GM12892 (cell line): ENCODE measurements around the gene TCF7.
A peak's percentile ranks its signal among the peaks of the same experiment; 100 is the strongest.

Experiments
- DNase-seq: peaks from one replicate; pipeline ENCODE4 v3.0.0; 2011; ENCODE audit not compliant: insufficient read length
- FAIRE-seq: peaks from 2 replicates; lab custom pipeline; 2011; peaks lifted over from hg19 to GRCh38; lab: Jason Lieb, UNC
- POLR2A ChIP-seq: IDR thresholded peaks from 2 replicates; pipeline ENCODE4 v1.6.1; 2011; ENCODE audit warnings: low read depth, low read length, control low read depth
- POLR2AphosphoS5 ChIP-seq: IDR thresholded peaks from 2 replicates; pipeline ENCODE4 v1.6.1; 2011; ENCODE audit warnings: low read depth, low read length, control low read depth
- TAF1 ChIP-seq: IDR thresholded peaks from 2 replicates; pipeline ENCODE4 v1.6.1; 2011; ENCODE audit warnings: low read depth, mild to moderate bottlenecking, control low read depth, low read length, borderline replicate concordance

The TCF7 gene

DNA sequence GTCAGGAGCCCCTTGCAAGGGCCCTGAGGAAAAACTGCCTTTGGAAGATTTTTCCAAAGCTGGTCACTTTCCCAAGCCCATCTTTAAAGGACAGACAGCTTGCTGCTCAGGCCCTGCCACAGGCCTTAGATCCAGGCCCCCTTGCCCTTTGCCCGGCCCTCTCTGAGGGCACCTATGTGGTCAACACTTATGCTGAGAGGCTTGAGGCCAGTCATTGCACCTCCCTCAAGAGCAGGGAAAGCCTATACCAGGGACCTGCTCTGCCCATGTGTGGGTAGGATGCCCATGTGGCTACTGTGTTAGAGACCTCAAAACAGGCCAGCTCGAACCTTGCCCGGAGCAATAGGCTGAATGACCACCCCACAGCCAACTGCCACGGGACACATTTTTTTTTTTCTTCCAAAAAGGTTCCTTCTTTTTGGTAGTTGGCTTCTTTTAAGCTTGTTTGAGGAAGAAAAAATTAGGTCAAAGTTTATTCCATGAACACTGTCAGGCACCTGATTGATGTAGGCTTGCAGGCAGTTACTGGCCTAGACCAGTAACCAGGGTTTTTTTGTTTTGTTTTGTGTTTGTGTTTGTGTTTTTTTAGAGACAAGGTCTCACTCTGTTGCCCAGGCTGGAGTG lies 3.8 kb downstream of the TCF7 start:
- no peak for TF ChIP-seq POLR2A
- TF ChIP-seq TAF1 = no peak
- TF ChIP-seq POLR2AphosphoS5 = no peak
- FAIRE-seq (no peak), DNase-seq (no peak)

DNA sequence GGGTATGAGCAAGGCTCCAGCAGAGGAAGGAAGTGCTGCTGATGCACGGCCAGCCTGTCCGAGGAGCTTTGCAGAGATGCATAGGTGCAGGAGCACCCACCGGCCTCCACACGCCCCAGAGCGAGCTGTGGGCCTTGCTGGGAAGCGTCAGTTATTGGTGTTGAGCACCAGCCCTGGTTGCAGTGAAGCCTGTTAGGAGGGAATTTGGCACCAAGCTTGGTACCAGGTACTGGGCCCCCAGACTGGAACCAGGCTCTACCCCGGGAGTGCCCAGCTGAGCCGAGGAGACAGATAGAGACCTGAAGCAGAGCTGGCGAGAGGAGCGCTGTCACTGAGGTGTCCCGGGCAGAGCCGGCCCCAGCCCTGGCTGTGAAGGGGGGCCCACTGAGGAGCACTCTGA lies 5.2 kb downstream of the TCF7 start:
- TF ChIP-seq TAF1 = no peak
- no peak for TF ChIP-seq POLR2A
- no peak for DNase-seq
- FAIRE-seq = no peak

DNA sequence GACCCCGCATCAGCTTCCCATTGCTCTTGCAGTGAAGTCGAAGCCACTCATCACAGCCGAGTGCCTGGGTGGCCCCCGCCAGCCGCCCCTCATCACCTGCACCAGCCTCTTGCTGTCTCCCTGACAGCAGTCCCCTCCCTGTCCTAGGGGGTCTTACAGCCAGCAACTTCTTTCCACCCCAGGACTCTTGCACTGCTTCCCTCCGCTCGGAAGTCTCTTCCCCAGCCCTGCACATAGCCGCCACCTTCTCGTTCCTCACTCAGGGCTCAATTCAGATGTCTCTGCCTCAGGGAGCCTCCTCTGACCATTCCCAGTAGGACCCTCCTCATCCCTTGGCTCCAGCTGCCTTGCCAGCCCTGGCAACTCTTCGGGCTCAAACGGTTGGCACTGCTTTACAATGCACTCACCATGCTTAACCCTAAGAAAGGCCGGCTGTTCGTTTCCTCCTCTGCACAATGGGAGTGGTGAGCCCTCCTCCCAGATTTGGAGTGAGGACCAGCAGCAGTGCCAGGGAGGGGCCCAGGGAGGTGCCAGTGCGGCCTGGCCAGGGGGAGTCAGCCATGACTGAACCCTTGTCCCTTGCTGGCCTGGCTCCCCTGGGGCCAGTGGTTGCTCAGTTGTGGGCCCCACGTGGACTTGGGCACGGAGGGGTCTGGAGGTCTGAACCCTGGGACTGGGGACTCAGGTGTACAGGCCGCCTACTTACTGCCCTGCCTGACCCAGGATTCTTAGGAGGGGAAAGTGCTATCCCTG lies 6.1 kb downstream of the TCF7 start:
- TF ChIP-seq POLR2A = no peak
- no peak for TF ChIP-seq TAF1
- no peak for TF ChIP-seq POLR2AphosphoS5
- FAIRE-seq = no peak

DNA sequence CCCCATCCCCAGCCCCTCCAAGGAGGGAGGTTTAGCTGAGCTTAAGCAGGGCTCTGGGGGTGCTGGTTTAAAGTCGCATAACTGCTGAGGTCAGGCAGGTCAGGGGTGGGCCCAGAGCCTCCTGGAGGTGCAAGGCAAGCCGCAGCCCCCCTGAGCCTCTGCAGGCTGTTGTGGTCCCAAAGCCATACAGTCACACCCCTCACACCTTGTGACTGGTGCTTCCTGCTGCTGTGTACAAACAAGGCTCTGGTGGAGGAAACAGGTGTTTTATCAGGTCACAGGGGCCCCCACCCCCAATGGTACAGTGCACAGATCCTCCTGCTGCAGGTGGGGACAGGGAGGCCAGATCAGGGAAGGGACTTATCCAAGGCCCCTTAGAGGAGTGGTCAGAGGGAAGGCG lies 8.0 kb downstream of the TCF7 start:
- TF ChIP-seq POLR2AphosphoS5 (no peak), TAF1 (no peak), POLR2A (no peak)
- no peak for FAIRE-seq
- no peak for DNase-seq

More for the DNA sequence above, 6.1 kb downstream of the TCF7 start:
- DNase-seq = no peak

DNA sequence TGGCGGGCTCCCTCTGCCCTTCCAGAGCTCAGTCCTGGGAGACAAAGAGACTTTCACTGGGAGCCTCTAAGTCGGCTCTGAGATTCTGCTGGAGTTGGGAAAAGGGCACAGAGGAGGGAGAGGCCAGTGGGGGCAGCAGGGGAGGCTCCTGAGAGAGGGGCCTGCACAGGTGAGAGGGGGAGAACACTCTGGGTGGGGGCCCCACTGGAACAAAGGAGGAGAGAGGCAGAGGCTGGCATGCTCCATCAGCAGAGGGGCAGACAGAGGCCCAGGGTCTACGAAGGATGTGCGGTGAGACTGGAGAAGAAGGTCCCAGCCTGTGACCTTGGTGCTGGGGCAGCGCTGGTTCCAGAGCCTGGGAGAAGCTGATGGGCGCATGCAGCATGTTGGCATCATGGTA lies 8.9 kb downstream of the TCF7 start:
- DNase-seq (no peak), FAIRE-seq (no peak)

DNA sequence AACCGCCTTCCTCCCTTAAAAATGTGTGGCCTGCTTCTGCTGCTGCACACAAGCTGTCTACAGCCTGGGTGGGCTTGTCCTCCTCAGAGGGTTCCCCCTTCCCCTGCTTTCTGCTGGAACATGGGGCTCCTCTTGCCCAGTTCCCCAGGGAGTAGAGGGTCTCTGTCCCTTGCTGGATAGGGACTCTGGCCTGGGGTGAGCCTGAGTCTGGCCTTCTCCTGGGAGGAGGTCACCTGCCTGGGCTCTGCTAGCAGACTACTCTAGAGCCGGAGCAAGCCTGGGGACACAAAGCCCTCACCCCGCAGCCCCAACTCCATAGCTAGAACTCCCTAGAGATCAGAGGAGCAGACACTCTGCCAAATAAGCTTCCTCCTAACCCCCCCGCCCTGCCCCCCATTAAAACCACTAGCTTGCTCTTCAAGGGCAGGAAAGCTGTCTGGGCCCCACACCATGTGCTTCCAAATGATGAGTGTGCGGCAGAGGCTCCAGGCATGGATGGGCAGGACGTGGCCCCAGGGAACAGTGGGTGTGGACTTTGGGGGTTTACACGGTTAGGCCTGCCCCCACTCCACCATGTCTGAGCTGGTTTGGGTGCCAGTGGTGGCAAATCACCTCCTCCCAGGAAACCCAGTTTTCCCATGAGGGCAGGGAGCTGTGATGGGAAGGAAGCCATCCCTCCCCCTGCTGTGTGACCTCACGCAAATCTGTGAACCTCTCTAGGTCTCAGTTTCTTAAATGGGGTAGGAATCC lies 10.0 kb downstream of the TCF7 start:
- DNase-seq (no peak), FAIRE-seq (no peak)
- no peak for TF ChIP-seq POLR2A
- TF ChIP-seq TAF1 = no peak
- no peak for TF ChIP-seq POLR2AphosphoS5

More for the DNA sequence above, 8.9 kb downstream of the TCF7 start:
- TF ChIP-seq POLR2AphosphoS5 = no peak
- TF ChIP-seq POLR2A = no peak
- no peak for TF ChIP-seq TAF1

DNA sequence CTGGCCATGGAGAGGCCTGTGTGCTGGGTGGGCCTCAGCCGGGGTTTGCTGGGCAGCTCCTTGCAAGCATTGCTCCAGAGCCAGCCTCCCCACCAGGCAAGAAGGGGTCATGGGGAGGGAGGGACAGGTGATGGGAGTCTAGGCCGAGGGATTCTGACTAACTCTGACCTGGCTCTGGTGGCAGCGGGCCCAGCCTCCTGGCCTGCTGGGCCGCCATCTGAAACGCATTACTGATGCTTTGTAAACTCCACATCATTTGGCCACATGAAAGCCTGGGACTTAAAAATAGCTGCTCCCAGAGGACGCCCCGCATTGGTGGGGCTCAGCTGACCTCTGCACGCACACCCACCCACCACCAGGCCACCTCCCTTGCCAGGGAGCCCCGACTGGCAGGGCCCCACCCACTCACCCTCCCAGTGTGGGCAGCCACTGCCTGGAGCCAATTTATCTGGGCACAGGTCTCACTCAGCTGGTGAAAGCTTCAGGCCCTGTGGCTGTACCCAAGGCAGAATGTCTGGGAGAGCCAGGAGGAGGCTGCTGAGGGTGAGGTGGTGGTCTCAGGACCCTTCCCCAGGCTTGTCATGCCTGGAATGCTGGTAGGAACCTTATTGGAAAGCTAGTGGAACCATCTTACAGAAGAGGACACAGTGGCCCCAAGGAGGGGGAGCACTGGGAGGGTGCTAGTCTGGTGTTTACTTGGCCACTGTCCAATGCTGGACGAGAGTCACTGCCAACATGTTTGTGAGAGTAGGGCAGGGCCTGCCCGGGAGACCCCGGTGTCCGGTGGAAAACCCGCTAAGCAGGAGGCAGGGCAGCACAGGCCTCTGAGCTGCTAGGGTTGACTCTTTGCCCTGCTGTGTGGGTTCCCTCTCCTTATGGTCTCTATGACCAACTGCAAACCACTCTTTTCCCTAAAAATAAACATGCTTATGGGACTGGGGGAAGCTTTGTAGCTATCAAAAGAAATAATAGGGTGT lies 10.8 kb downstream of the TCF7 start:
- TF ChIP-seq POLR2A (no peak), POLR2AphosphoS5 (no peak), TAF1 (no peak)
- peak; percentile 63 for FAIRE-seq

DNA sequence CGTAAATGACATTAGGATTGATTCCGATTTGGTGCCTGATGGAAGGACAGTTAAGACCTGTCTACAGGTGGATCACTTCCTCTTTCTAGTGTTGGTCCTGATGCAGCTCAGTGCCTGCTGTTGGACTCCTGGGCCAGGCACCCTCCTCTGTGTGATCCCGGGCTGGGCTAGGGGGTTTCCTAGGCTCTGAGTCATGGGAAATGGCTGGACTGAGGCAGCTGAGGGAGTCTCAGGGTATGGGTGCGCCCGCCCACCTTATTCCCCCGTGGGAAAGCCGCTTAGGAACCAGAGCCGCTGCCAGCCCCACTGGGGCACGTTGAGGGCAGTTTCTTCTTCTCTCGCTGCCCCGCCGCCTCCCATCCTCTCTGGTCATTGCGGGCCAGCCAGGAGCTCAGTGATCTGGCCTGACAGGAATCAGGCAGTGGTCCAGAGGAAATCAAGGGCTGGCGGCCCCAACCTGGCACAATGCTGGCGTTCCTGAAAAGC lies 12.9 kb downstream of the TCF7 start:
- FAIRE-seq = peak; percentile 79
- no peak for DNase-seq
- no peak for TF ChIP-seq POLR2A
- TF ChIP-seq TAF1 = no peak
- TF ChIP-seq POLR2AphosphoS5 = no peak

More for the DNA sequence above, 10.8 kb downstream of the TCF7 start:
- no peak for DNase-seq

DNA sequence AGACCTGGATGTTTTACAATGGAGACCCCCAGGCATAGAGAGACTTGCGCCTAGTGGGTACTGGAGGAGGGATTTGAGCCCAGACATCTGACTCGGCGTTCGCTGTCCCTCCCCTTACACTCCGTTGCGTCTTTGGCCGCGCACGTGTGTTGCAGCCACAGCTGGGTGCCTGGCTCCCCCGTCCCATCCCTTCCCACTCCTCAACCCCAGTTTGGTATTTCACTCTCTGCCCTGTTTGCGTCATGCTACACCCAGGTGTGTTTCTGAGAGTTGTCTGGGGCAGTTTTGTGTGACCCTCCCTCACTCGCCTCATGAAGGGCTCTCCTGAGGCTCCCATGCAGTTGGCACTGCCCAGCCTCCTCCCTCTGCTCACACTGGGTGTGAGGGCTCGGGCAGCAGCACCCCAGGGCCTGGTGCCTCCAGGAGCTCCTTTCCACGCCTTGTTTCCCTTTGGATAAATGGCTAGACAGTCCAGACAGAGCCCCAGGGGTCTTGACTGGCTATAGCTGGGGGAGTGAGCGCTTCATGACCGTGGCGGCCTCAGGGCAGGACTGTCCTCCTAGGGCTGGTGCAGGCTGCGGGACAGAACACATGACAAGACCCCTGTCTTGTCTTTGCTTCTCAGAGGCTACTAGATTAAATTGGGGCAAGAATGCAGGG lies 13.6 kb downstream of the TCF7 start:
- DNase-seq (no peak), FAIRE-seq (no peak)
- TF ChIP-seq TAF1 (no peak), POLR2A (no peak), POLR2AphosphoS5 (no peak)

DNA sequence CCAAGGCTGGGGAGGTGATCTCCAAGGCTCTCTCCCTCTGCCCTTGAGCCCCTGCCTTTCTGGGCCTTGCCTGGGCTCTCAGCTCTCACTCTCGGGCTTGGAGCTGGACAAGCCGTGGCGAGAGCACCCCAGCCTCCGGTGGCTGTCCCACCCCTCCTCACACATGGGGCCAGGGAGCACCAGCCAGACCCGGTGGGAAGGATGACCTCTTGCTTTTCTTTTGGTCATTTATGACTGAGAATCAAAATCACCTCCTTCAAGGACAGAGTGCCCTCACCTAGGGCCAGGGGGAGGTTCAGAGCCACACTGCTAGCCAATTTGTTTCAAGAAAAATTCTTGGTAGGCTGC lies 14.1 kb downstream of the TCF7 start:
- TF ChIP-seq POLR2AphosphoS5 = no peak
- TF ChIP-seq TAF1 = no peak
- no peak for TF ChIP-seq POLR2A
- FAIRE-seq (no peak), DNase-seq (no peak)
